ENCODE measurements around the gene RPH3AL.
"Not testable (repeated sequence)": the region's sequence is repeated elsewhere in the genome, so short reads cannot be mapped to it uniquely, and the experiment has no call there.

Gene RPH3AL

DNA sequence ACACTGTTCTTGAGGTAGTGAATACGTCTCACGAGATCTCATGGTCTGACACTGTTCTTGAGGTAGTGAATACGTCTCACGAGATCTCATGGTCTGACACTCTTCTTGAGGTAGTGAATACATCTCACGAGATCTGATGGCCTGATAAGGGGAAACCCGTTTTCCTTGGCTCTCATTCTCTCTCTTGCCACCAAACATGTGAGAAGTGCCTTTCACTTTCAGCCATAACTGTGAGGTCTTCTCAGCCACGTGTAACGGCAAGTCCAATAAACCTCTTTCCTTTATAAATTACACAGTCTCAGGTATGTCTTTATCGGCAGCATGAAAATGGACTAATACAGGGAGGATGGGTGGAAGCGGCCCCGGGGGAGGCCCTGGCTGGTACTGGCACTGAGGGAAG is 184.0 kb downstream of the RPH3AL start:
- not testable (repeated sequence) for DNase-seq

DNA sequence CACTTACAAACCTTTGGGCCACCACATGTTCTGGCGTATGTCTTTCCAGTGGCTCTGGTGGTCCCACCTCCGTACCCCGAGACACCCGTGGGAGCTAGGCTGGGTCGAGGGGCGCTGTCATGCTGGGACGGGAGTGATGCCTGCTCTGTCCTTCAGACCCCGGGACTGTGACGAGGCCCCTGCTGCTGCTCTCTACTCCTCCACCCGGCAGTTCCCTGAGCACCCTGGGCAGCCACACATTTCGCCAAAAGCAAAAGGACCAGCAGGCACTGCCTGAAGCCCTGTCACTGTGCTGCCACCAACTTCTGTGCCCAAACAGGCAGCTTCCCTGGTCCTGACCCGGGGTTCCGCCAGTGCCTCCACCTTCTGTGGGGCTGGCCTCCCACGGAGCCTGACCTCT is 186.7 kb downstream of the RPH3AL start:
- no peak for DNase-seq

DNA sequence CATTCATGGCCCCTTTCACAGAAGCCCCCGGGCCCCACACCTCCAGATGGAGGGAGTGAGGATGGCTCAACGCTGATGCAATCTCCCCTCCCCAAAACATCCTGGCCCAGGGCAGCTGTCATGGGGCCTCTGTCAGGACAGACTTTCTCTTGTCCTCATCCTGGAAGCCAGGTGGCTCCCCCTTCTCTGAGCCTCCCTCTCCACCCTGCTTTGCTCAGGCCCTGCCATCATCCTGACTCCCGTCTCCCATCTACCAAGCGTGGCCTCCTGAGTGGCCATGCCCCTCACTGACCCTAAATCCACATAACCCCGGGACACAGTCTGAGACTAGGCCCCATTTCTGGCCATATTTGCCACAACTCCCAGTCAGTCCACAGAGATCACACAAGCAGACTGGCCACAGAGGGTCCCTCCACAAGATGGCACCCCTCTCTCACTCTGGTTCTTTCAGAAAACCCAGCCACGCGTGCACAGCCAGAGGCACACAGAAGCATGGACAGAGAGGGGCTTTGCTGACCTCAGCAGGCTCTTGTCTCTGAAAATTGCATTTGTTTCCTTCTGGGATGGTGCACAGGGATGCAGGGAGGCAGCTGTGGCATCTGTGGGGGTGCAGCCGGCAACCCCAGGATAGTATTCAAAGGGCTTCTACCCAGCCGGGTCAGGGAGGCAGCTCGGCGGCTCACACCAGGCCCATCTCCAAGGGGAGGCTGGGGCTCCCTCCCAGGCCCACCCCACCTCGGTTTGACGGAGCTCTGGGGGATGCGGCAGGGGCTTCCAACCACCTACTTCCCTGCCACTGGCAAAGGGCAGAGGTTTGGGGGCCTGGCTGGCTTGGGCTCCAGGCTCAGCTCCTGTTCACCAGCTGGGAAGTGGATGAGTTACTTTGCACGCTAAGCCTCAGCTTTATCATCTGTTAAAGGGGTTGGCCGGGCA is 188.0 kb downstream of the RPH3AL start:
- DNase-seq: no peak

DNA sequence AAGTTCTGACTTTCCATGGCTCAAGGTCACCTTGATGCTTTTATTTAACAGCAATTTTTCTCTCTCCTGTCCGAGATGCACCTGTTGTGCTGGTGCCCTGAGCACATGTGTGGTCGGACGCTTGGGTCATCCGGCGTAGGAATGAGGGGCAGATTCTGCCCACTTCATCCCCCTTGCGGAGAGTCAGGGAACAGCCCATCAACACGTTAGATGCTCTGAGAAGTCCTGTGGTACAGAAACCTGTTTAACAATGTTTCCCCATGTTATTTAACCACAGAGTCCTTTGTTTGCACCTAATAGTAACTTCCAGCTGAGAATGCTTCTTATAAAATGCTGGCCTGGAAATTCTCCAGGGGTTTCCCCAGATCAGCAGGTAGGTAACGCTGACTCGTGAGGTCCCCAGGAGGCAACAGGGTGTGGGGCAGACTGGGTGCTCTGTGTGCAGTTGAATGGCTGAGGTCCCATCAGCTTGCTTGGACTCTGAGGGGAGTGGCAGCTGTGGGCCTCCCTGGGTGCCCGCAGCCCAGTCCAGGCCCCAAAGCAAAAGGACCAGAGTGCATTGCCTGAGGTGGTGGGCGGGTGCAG is 189.0 kb downstream of the RPH3AL start:
- DNase-seq: no peak

DNA sequence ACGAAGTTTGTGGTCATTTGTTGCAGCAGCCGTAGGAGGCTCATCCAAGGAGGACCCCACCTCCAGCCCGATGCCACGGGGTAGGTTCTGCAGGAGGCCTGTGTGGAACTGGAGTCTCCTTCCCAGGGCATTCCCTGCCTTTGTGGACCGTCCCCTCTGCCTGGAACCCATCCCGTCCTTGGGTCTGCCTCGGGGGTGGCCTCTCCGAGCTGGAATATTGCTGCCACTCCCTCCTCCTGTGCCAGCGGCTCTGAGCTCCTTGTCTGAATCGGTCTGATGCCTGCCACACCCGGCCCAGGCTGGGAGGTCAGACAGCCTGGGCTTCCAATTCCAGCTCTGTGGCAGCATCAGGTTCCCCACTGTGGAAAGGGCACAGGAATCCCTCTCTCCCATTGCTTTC is 189.9 kb downstream of the RPH3AL start:
- DNase-seq: no peak
